ENCODE measurements around the gene DYNC1I1.

The DYNC1I1 gene

GRCh38 chr7:96076350-96076707 lies 304.0 kb downstream of the DYNC1I1 start:
- no peak for DNase-seq (ENCODE audit: low read depth, low spot score)

- DNase-seq (ENCODE audit: low read depth, low spot score): no peak
These were observed 307.7 kb downstream of the DYNC1I1 start for GRCh38 chr7:96080027-96080426.

GRCh38 chr7:96084881-96085553 lies 312.7 kb downstream of the DYNC1I1 start:
- DNase-seq (ENCODE audit: low read depth, low spot score): peak; percentile 49

- no peak for DNase-seq (ENCODE audit: low read depth, low spot score)
These were observed 313.6 kb downstream of the DYNC1I1 start for GRCh38 chr7:96085953-96086352.

- no peak for DNase-seq (ENCODE audit: low read depth, low spot score)
These were observed 316.2 kb downstream of the DYNC1I1 start for GRCh38 chr7:96088579-96088978.

GRCh38 chr7:96089511-96089910 lies 317.2 kb downstream of the DYNC1I1 start:
- DNase-seq (ENCODE audit: low read depth, low spot score): no peak

GRCh38 chr7:96090756-96091155 lies 318.4 kb downstream of the DYNC1I1 start:
- no peak for DNase-seq (ENCODE audit: low read depth, low spot score)

GRCh38 chr7:96093435-96093834 lies 321.1 kb downstream of the DYNC1I1 start:
- DNase-seq (ENCODE audit: low read depth, low spot score): peak; percentile 76

- no peak for DNase-seq (ENCODE audit: low read depth, low spot score)
These were observed 325.5 kb downstream of the DYNC1I1 start for GRCh38 chr7:96097835-96098234.

GRCh38 chr7:96100737-96101136 lies 328.4 kb downstream of the DYNC1I1 start:
- DNase-seq (ENCODE audit: low read depth, low spot score): no peak

GRCh38 chr7:96102096-96102811 lies 329.9 kb downstream of the DYNC1I1 start:
- DNase-seq (ENCODE audit: low read depth, low spot score): no peak

GRCh38 chr7:96104984-96105383 lies 332.6 kb downstream of the DYNC1I1 start:
- DNase-seq (ENCODE audit: low read depth, low spot score): no peak

GRCh38 chr7:96111405-96111804 lies 339.1 kb downstream of the DYNC1I1 start:
- no peak for DNase-seq (ENCODE audit: low read depth, low spot score)

GRCh38 chr7:96114190-96114589 lies 341.8 kb downstream of the DYNC1I1 start:
- DNase-seq (ENCODE audit: low read depth, low spot score): no peak

- no peak for DNase-seq (ENCODE audit: low read depth, low spot score)
These were observed 343.8 kb downstream of the DYNC1I1 start for GRCh38 chr7:96116173-96116572.

GRCh38 chr7:96118449-96119001 lies 346.2 kb downstream of the DYNC1I1 start:
- DNase-seq (ENCODE audit: low read depth, low spot score): peak; percentile 78

- DNase-seq (ENCODE audit: low read depth, low spot score): no peak
These were observed 348.3 kb downstream of the DYNC1I1 start for GRCh38 chr7:96120445-96121225.

- DNase-seq (ENCODE audit: low read depth, low spot score): no peak
These were observed 349.4 kb downstream of the DYNC1I1 start for GRCh38 chr7:96121752-96122151.

GRCh38 chr7:96122746-96123145 lies 350.4 kb downstream of the DYNC1I1 start:
- DNase-seq (ENCODE audit: low read depth, low spot score): peak; percentile 11

- DNase-seq (ENCODE audit: low read depth, low spot score): no peak
These were observed 354.0 kb downstream of the DYNC1I1 start for GRCh38 chr7:96126382-96126781.

- peak; percentile 34 for DNase-seq (ENCODE audit: low read depth, low spot score)
These were observed 355.4 kb downstream of the DYNC1I1 start for GRCh38 chr7:96127746-96128145.

GRCh38 chr7:96131525-96131924 lies 359.2 kb downstream of the DYNC1I1 start:
- no peak for DNase-seq (ENCODE audit: low read depth, low spot score)

Measured in astrocyte of the hippocampus (primary cell).